SK-N-SH (cell line): ENCODE data around the gene PROX1. TPM values are rescaled to one million over a fixed set of nuclear protein-coding genes. Genes with fewer than 3 reads are reported as not detected.

ENCODE experiments used
- CTCF ChIA-PET: fragments of 300-600, 350-600 bp; formaldehyde crosslinking; extraction: SDS; loops from one replicate; lab custom pipeline; 2021; lab: Yijun Ruan, JAX
- POLR2A ChIA-PET: fragments of 350-600 bp; sonication (Branson Sonifier 250); formaldehyde crosslinking; extraction: SDS; loops from one replicate; lab custom pipeline; 2020; ENCODE audit warnings: antibody characterized with exemption, inconsistent platforms; lab: Yijun Ruan, JAX
- DNase-seq: peaks from one replicate; pipeline ENCODE4 v3.0.0; 2012
- H2AFZ ChIP-seq: fragments of 200-600 bp; sonication (generic); 2 replicates; pipeline ENCODE4 v1.8.1; 2016; ENCODE audit warnings: antibody characterized with exemption, mild to moderate bottlenecking, low read depth
- H3F3A ChIP-seq: fragments of 200-600 bp; sonication (generic); replicated peaks from 2 replicates; pipeline ENCODE3; 2016; ENCODE audit warnings: antibody characterized with exemption, mild to moderate bottlenecking; ENCODE audit not compliant: insufficient read depth
- H3K27ac ChIP-seq, 2 experiments: fragments of 200-500 bp in 1 of 2; fragments of 200-600 bp in 1 of 2; sonication (Bioruptor generic) in 1 of 2; sonication (generic), shearing (Covaris generic) in 1 of 2; 2 replicates each; pipeline versions ENCODE4 v1.5.1 to v1.6.1; 2014 to 2016; ENCODE audit warnings: low read depth in 2 of 2, inconsistent platforms in 1 of 2, low read length in 1 of 2, mild to moderate bottlenecking in 1 of 2, mixed read lengths in 1 of 2
- H3K27me3 ChIP-seq: fragments of 200-600 bp; sonication (generic), shearing (Covaris generic); 2 replicates; pipeline ENCODE4 v1.6.1; 2016; ENCODE audit warnings: mixed run types; ENCODE audit not compliant: insufficient read depth
- H3K36me3 ChIP-seq, 2 experiments: fragments of 200-500 bp in 1 of 2; fragments of 200-600 bp in 1 of 2; sonication (Bioruptor generic) in 1 of 2; sonication (generic) in 1 of 2; replicated peaks in 1 of 2; 2 replicates each; pipeline versions ENCODE3 to v1.5.1; 2014 to 2016; ENCODE audit warnings: low read length in 1 of 2, mild to moderate bottlenecking in 1 of 2; ENCODE audit not compliant: insufficient read depth in 2 of 2, control insufficient read depth in 1 of 2
- H3K4me1 ChIP-seq, 2 experiments: fragments of 200-500 bp in 1 of 2; fragments of 200-600 bp in 1 of 2; sonication (Bioruptor generic) in 1 of 2; sonication (generic), shearing (Covaris generic) in 1 of 2; 2 replicates each; pipeline versions ENCODE4 v1.5.1 to v1.6.1; 2014 to 2016; ENCODE audit warnings: low read depth in 1 of 2, low read length in 1 of 2, mixed run types in 1 of 2; ENCODE audit not compliant: insufficient read depth in 2 of 2, control insufficient read depth in 1 of 2
- H3K4me2 ChIP-seq: fragments of 200-600 bp; sonication (generic), shearing (Covaris generic); 2 replicates; pipeline ENCODE4 v1.6.1; 2017; ENCODE audit warnings: mixed run types
- H3K4me3 ChIP-seq, 2 experiments: fragments of 200-500 bp in 1 of 2; fragments of 200-600 bp in 1 of 2; sonication (Bioruptor generic) in 1 of 2; sonication (generic), shearing (Covaris generic) in 1 of 2; 2 replicates each; pipeline versions ENCODE4 v1.5.1 to v1.8.1; 2014 to 2016; ENCODE audit warnings: low read depth in 2 of 2, inconsistent platforms in 1 of 2, low read length in 1 of 2, mild to moderate bottlenecking in 1 of 2, mixed read lengths in 1 of 2, moderate library complexity in 1 of 2
- H3K79me2 ChIP-seq: fragments of 200-600 bp; sonication (generic); 2 replicates; pipeline ENCODE4 v1.8.1; 2017; ENCODE audit warnings: mild to moderate bottlenecking; ENCODE audit not compliant: insufficient read depth
- H3K9ac ChIP-seq: fragments of 200-600 bp; sonication (generic); 2 replicates; pipeline ENCODE4 v1.6.1; 2017; ENCODE audit warnings: mixed run types
- H3K9me2 ChIP-seq: fragments of 200-600 bp; sonication (generic); 2 replicates; pipeline ENCODE4 v1.6.1; 2017; ENCODE audit warnings: mixed run types
- H3K9me3 ChIP-seq: fragments of 200-600 bp; sonication (generic); 2 replicates; pipeline ENCODE4 v1.6.1; 2017; ENCODE audit warnings: mixed run types, mild to moderate bottlenecking, moderate library complexity
- H4K20me1 ChIP-seq: fragments of 200-600 bp; sonication (generic); 2 replicates; pipeline ENCODE4 v1.6.1; 2017; ENCODE audit warnings: mild to moderate bottlenecking, mixed run types; ENCODE audit not compliant: insufficient read depth
- CHD2 ChIP-seq: fragments of 150-350 bp; IDR thresholded peaks from 2 replicates; pipeline ENCODE4 v1.6.1; 2018; ENCODE audit warnings: low read length; ENCODE audit not compliant: partially characterized antibody
- CTCF ChIP-seq: fragments of 200-600 bp; sonication (generic); IDR thresholded peaks from 2 replicates; pipeline ENCODE4 v1.6.1; 2017; ENCODE audit warnings: antibody characterized with exemption, mild to moderate bottlenecking, moderate library complexity
- FOSL2 ChIP-seq: IDR thresholded peaks from 2 replicates; pipeline ENCODE4 v1.4.0; 2012; ENCODE audit warnings: low read depth, mild to moderate bottlenecking, moderate library complexity, borderline replicate concordance
- GABPA ChIP-seq: IDR thresholded peaks from 2 replicates; pipeline ENCODE4 v1.4.0; 2012; ENCODE audit warnings: low read depth, mild to moderate bottlenecking
- MXI1 ChIP-seq: IDR thresholded peaks from 2 replicates; pipeline ENCODE4 v1.6.1; 2012; ENCODE audit warnings: mild to moderate bottlenecking, low read depth, low read length, improper control_type of control experiment
- RXRA ChIP-seq: IDR thresholded peaks from 2 replicates; pipeline ENCODE4 v1.4.0; 2012; ENCODE audit warnings: low read depth, mild to moderate bottlenecking, borderline replicate concordance
- WGBS: methylation state at CpG from one replicate; pipeline ENCODE4 v1.1.6; 2017; ENCODE audit warnings: low lambda C conversion rate; 5-methylcytosine and 5-hydroxymethylcytosine counted together
- polyA plus RNA-seq, 3 experiments: library from polyadenylated mRNA; depleted of rRNA; stranded (reverse); fragments of >200 nt; gene quantifications; 2 replicates each; pipeline ENCODE4 v1.2.3, GENCODE V29; 2012
- TF ChIP-seq, protein P1 (sequence below): IDR thresholded peaks from 2 replicates; pipeline ENCODE4; 2012
- TF ChIP-seq, protein P2 (sequence below): fragments of 150-350 bp; IDR thresholded peaks from 2 replicates; pipeline ENCODE4 v1.6.1; 2016; ENCODE audit warnings: mild to moderate bottlenecking, low read depth, low read length
- TF ChIP-seq, protein P3 (sequence below): IDR thresholded peaks from 2 replicates; pipeline ENCODE4 v1.4.0; 2012; ENCODE audit warnings: low read depth

PROX1 gene
- polyA plus RNA-seq, 1 of the 3 experiments (the other 2 are of a cell fraction): 0.25 TPM

DNA sequence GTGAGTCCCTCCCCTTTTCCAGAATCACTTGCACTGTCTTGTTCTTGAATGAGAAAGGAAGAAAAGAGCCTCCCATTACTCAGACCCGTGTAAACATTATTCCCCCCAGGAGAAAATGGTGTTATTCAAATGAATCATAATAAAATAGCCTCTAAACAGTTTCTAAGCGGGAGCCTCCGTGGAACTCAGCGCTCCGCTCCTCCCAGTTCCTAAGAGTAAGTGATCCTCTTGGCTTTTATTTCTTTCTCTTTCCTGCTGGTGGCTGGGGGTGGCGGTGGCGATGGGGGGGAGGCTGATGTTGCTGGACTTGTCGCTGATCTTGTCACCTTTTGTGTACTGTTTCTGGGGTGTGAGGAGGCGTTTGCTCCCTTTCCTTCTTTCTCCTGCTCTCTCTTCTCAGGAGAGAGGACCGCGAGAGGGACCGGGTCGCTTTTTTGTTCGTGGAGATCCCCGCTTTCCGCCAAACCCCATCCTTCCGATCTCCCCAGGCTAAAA lies 781 bp downstream of the PROX1 start:
- Histone ChIP-seq H3K9me2 (no peaks in the 10 kb centered on the region), H3K9ac (peak overlapping the region; percentile 45; the same call in 1 of the 2 replicates), H2AFZ (peak overlapping the region; percentile 97), H3F3A (no peaks in the 10 kb centered on the region), H4K20me1 (no peaks in the 10 kb centered on the region), H3K27me3 (peaks cover 20% of the 10 kb centered on the region), H3K4me1 (peaks cover 0 to 9% of the 10 kb centered on the region in 2 experiments; a peak in 3 of 4 replicates), H3K36me3 (no peaks in the 10 kb centered on the region), H3K4me3 (peak overlapping the region; percentile 67 to 75), H3K9me3 (no peaks in the 10 kb centered on the region), H3K27ac (peak overlapping the region in 1 of 2 experiments; percentile 63; a peak in 3 of 4 replicates), H3K4me2 (peak overlapping the region; percentile 96), H3K79me2 (no peaks in the 10 kb centered on the region)
- CTCF ChIA-PET: interaction anchor here (1.2 to 2.0 kb wide), 3 partner anchors 18 to 134 kb away, joined by 3 to 12 read pairs (median 4); no protein-coding TSS in a partner anchor
- WGBS: under 1% methylated on average over 17 of the region's 17 CpGs
- peak; percentile 54 for DNase-seq
- POLR2A ChIA-PET: interaction anchor here (0.6 to 2.0 kb wide), 6 partner anchors 14 to 169 kb away, joined by 3 to 21 read pairs (median 8); no protein-coding TSS in a partner anchor
- TF ChIP-seq CHD2 (no peak), GABPA (no peak), CTCF (no peak), FOSL2 (no peak), MXI1 (no peak), RXRA (no peak)
- TF ChIP-seq, protein P1, sequence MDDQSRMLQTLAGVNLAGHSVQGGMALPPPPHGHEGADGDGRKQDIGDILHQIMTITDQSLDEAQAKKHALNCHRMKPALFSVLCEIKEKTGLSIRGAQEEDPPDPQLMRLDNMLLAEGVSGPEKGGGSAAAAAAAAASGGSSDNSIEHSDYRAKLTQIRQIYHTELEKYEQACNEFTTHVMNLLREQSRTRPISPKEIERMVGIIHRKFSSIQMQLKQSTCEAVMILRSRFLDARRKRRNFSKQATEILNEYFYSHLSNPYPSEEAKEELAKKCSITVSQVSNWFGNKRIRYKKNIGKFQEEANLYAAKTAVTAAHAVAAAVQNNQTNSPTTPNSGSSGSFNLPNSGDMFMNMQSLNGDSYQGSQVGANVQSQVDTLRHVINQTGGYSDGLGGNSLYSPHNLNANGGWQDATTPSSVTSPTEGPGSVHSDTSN: no peak
- TF ChIP-seq, protein P2, sequence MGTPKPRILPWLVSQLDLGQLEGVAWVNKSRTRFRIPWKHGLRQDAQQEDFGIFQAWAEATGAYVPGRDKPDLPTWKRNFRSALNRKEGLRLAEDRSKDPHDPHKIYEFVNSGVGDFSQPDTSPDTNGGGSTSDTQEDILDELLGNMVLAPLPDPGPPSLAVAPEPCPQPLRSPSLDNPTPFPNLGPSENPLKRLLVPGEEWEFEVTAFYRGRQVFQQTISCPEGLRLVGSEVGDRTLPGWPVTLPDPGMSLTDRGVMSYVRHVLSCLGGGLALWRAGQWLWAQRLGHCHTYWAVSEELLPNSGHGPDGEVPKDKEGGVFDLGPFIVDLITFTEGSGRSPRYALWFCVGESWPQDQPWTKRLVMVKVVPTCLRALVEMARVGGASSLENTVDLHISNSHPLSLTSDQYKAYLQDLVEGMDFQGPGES: no peak
- TF ChIP-seq, protein P3, sequence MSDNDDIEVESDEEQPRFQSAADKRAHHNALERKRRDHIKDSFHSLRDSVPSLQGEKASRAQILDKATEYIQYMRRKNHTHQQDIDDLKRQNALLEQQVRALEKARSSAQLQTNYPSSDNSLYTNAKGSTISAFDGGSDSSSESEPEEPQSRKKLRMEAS: no peak
